NCI-H82 (cell line): Measurements from ENCODE around the gene MLF2.

ENCODE experiments used
- DNase-seq: peaks from one replicate; lab custom pipeline; 2025; lab: John Stamatoyannopoulos, UW

The MLF2 gene

DNA sequence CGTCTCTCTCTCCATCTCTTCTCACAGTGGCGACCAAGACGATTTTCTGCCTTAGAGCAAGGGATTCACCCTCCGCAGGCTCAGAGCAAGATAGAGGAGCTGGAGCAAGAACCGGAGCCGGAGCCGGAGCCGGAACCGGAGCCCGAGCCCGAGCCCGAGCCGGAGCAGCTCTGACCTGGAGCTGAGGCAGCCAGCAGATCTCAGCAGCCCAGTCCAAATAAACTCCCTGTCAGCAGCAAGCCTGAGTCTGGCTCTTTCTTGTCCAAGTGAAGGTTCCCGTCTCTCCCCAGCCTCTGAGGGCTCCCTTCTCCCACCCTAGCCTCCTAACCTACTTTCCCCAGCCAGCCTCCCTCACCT is 25.3 kb upstream of the MLF2 start:
- DNase-seq = peak; percentile 67

DNA sequence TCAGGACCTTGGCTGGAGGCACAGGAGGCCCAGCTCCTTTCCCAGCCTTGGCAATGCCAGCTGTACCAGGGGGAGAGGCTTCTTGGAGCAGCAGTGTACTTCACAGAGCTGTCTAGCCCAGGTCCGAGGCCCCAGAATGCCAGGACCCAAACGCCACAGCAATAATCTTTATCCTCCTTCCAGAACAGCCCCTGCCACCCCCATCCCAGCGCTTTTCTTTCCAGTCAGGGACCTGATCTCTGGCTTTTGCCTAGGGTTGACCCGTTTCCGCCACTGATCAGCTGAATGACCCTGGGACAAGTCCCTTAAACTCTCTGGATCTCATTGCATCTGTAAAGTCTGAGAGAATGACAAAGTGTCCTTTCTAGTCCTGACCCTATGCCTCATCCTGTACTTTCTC is 24.4 kb upstream of the MLF2 start:
- no peak for DNase-seq

DNA sequence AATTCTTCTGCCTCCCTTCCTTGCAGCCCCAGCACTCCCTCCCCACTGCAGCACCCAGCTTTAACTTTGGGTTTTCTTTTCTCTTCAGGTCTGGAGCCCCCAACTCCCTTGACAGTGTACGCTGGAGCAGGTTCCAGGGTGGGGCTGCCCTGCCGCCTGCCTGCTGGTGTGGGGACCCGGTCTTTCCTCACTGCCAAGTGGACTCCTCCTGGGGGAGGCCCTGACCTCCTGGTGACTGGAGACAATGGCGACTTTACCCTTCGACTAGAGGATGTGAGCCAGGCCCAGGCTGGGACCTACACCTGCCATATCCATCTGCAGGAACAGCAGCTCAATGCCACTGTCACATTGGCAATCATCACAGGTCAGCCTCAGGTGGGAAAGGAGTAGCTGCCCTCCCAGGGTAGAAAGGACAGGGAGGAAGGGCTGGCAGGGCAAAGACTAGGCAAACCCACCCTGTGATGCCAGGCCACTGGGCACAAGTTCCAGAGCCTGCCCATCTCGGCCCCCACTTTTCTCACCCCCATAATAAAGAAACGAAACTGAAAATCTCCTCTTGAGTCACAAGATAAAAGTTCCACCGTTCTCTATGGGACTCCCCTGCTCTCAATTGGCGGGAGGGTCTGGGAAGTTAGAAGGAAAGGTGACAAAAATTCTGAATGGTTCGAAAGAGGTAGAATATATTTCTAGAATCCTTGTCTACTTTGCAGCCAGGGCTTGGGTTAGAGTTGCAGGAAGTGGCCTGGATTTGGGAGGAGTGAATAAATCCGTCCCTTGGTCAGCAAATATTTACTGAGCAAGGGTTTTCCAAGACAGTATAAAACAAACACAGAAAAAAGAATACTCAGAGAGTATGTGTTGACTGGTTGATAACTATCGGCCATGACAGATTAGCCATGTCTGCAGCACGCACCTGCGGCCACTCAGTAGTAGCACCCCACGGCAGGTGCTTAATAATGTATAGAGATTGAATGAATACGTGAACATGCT is 22.5 kb upstream of the MLF2 start:
- no peak for DNase-seq

DNA sequence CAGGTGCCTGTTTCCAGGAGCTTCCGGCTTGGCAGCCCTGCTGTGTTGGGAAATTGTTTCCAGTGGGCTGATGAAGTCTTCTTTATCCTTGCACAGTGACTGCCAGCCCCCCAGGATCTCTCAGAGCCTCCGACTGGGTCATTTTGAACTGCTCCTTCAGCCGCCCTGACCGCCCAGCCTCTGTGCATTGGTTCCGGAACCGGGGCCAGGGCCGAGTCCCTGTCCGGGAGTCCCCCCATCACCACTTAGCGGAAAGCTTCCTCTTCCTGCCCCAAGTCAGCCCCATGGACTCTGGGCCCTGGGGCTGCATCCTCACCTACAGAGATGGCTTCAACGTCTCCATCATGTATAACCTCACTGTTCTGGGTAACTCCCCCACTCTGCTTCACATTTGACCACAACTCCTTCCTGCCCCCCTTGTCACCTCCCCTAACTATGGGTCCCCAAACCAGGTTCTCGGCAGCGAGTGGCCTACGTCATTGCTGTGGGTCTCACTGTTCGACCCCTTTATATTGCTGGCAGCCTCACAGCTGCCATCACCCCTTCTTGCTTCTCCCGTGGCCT is 21.6 kb upstream of the MLF2 start:
- no peak for DNase-seq

DNA sequence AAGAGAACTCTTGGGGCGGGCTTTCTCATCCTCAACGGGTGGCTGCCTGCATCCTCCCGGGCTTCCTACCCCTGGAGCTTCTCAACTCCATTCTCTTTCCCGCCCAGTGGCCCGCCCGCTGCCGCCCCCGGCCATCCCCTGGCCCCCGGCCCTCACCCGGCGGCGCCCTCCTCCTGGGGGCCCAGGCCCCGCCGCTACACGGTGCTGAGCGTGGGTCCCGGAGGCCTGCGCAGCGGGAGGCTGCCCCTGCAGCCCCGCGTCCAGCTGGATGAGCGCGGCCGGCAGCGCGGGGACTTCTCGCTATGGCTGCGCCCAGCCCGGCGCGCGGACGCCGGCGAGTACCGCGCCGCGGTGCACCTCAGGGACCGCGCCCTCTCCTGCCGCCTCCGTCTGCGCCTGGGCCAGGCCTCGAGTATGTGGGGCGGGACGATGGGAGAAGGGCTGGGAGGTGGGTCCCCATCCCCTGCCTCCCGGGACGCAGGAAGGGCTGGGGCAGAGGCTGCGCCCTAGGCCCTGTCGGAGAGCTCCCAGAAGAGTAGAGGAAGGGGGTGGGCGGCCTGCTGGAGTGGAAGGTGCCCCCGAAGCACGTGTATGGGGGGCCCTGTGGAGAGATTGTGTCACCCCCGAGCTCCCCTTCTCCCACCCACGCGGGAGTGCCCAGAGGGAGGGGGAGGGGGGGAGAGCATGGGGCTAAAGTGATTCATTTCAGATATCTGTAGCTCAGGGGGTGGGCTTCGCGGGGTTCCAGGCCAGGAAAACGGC is 20.8 kb upstream of the MLF2 start:
- DNase-seq = no peak

DNA sequence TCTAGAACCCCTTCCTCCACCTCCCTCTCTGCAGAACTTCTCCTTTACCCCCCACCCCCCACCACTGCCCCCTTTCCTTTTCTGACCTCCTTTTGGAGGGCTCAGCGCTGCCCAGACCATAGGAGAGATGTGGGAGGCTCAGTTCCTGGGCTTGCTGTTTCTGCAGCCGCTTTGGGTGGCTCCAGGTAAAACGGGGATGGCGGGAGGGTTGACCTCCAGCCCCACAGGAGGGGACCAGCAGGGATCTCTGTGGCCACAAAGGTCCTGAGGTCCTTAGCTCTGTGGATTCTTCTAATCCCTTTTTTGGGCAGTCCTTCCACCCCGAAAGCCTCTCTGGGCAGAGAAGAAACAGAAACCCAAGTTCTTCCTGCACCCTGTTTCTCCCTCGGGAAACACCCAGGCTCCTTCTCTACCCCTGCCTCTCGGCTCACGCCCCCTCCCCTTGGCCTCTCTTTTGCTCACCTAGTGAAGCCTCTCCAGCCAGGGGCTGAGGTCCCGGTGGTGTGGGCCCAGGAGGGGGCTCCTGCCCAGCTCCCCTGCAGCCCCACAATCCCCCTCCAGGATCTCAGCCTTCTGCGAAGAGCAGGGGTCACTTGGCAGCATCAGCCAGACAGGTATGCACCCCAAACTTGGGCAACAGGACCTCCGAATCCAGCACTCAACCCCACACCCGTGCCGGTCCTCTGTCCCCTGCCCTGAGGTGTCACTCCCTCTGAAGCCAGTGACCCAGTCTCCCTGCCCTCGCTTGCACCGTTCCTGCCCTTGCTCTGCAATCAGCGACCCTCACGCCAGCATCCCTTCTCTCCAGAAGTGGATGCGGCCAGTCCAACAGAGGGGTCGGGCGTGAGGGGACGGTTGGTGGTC is 20.0 kb upstream of the MLF2 start:
- DNase-seq = no peak

DNA sequence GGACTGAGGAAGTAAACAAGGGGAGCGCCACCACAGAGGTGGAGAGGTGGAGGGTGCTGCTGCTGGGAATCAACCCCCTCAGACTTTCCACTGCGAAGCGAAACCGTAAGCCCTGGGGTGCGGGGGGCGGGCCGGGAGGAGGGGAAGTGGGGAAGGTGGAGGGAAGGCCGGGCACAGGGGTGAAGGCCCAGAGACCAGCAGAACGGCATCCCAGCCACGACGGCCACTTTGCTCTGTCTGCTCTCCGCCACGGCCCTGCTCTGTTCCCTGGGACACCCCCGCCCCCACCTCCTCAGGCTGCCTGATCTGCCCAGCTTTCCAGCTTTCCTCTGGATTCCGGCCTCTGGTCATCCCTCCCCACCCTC is 19.4 kb upstream of the MLF2 start, which contains the start of gene LAG3:
Gene LAG3 (plus strand): TSS at position 190 of the 365 bp plus-strand sequence. CDS start 333 bp downstream, outside the sequence.
- no peak for DNase-seq

DNA sequence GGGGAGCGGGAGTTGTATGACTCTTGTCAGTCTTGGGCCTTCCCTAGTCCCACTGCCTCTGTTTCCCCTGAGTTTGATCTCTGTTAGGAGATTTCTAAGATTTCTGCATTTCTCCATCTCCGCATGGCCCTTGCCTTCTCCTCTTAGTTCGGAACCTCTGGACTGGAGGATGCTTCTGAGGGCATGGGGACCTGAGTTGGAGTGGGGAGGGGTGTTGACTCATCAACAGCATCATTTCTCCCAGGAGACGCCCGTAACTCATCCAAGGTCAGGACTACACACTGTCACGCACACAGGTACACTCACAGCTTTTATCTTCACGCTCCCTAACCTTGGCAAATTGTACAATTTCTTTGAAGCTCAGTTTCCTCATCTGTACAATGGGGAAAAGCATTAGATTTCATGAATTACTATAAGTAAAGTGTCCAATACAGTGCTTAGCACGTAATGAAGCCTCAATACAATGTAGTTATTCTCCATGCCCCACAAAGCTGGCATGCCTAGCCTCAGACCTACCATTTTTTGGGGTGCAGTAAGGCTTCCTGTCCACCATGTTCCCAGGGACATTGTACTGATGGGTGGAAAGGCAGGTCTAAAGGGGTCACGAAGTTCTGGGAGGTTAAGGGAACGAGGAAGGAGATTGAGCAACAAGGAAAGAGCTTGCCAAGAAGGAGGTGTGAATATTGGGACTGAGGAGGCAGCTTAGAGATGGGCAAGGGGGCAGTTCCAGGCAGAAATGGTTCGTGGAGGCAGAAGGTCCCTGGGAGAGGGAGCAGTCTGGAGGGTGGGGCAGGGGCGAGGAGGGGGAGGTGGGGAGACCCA is 18.8 kb upstream of the MLF2 start:
- no peak for DNase-seq

DNA sequence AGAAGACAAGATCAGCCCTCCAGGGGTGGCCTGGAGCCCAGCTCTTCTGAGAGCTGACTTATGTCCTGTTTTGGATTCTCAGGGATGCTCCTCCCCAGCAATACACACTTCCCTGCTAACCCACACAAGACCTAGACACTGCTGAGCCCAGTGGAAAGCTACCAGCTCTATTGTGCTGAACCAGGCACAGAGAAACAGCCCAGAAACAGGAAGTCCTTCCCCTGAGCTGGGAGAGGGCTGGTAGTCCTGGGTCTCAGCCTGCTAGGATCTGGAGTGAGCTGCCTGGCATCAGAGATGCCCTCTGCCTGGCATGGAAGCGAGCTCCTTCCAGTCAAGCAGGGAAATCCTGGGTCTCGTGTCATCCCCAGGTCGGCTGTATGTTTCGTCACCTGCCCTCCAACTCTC is 18.2 kb upstream of the MLF2 start:
- DNase-seq = no peak

DNA sequence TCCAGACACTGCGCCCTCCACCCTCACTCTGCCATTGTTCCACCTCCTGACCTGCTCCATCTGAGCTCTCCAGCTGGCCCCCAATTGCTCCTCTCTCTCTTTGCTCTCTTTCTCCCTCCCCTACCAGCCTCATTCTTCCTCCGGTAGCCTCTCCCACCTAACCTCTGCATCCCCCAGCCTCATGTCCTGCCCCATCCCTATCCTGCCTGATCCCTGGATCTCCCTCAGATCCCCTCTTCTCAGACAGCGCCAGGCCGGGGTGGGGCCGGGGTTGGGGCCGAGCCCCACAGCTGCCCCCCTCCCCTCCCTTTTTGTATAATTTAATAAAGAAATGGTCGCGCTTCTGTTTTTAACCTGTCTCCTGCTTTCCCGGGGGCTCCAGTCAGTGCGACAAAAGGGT is 17.7 kb upstream of the MLF2 start:
- DNase-seq = no peak

DNA sequence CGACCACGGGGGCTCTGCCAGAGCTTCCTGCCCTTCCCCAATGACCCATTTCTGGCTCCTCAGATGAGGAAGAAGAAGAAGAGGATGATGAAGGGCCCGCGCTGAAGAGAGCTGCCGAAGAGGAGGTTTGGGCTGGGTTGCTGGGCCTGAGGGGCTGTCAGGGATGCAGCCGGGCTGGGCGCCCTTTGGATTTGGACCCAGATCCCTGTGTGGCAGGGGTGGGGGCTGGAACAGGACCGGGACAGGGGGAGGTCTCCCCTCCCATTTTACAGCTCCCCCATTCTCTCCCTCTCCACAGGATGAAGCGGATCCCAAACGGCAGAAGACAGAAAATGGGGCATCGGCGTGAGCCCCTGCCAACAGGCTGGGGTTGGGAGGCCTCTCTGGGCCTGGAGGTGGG is 17.2 kb upstream of the MLF2 start:
- DNase-seq = no peak

DNA sequence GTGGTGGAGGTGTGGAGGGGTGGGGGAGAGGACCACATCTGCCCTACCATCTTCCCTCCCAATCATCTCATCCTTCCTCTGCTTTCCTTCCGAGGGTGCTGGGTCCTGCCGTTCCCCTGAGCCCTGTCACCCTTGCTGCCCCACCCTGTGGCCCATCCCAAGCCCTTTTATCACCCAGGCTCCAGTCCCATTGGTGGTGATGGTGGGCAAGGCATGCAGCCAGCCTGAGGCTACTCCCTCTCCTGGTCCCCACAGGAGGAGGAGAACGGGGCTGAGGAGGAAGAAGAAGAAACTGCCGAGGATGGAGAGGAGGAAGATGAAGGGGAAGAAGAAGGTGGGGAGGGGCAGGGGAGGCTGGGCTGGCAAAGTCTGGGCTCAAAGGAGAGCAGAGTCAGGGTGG is 16.7 kb upstream of the MLF2 start:
- no peak for DNase-seq

DNA sequence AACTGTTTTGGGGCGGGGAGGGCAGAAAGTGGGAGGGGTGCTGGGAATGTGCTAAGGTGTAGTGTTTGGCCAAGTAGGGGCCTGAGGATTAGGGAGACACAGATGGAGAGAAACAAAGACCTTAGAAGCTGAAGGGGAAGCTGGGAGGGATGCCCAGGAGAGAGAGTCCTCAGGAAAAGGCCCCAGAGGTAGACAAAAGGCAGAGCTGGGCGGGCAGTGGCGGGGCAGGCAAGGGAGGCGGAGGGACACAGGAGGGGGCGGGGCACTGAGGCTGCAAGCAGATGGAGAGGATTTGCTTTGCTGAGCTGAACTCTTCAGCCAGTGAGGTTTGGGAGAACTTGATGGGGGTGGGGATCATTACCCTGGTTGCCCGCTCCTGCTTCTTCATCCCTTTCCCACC is 16.0 kb upstream of the MLF2 start:
- DNase-seq = peak; percentile 98

DNA sequence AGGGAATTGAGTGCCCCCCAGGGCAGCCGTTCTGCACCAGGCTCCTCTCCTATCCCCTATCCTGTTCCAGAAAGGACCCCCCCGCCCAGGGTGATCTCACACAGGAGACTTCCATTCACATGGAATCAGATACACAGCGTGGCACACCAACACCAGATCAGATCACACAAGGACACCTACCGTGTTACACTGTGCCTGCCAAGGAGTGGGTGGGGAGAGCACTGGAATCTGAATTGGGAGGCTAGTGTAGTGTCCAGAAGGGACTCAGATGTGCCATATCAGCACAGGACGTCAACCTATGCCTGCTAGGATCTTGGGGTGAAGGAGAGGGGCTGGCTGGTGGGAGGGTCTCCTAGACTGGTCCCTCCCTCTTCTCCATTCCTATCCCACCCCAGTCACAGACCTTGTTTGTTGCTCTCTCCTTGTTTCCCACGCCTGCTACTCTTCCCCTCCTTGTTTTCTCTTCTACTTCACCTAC is 15.5 kb upstream of the MLF2 start:
- peak; percentile 90 for DNase-seq

DNA sequence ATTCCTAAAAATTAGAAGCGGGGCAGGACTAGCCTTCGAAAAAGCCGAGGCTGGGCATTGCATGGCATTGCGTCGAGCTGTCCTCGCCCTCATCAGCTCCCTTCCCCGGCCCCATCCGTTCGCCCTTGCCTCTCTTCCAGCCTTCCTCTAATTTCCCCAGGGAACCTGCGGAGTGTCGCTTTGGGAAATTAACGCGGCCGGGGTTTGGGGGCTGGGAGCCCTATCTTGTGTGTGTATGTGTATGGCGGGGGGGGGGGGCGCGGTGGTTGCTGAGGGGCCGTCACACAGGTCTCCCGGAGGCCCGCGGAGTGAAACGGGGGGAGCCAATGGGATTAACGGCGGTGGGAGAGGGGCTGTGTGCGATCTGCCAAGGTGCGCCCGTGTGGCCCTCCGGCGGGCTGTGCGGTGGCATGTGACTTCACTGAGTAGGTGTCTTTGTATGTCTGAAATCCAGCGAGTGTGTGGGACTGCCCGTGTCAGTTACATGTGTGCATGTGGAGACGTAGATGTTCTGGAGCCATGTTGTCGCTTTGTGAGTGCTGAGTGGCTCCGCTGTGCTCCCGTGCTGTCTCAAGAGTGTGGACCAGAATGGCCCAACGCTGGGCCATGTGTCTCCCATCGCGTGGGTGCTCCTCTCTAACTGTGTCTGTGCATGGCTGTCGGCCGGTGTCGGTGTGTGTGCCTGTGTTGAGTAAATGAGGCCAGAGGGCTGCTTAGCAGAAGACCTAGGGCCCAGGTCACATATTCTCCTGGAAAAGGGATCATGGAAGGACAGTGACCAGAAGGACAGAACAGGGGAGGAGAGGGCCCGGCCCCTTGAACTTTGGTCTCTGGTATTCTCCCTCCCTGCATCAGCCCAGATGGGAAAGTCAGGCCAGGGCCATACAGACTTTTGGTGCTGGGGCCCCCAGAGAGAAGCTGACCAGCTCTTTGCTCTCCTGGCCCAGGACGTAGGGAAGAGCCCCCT is 14.7 kb upstream of the MLF2 start:
- peak; percentile 83 for DNase-seq

DNA sequence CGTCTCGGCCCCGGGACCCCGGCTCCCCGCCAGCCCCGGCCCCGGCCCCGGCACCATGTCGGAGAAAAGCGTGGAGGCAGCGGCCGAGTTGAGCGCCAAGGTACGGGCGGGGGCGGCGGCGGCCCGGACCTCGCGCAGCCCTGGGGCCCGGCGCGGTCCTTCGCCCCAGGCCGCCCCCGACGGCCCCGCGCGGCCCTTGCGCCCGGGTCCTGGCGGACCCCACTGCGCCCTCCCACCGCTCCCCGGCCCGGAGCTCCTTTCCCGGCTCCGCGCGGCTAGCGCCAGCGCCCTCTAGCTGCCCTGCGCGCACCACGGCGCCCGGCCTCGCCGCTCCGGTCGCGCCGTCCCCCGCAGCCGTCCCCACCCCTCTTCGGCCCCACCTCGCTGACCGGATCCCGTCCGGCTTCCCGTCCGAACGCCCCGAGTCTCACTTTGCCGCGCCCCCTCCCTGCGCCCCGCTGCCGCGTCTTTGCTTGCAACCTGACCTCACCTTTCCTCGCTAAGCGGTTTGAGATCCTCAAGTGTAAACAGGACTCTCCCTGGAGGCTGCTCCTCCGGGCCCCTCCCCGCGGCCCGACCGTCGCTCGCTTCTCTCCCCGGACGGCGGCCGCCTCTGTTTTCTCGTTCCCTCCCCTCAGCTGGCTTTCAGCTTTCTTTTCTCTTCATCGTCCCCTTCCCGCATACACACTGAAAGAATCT is 13.9 kb upstream of the MLF2 start:
- DNase-seq = peak; percentile 80

DNA sequence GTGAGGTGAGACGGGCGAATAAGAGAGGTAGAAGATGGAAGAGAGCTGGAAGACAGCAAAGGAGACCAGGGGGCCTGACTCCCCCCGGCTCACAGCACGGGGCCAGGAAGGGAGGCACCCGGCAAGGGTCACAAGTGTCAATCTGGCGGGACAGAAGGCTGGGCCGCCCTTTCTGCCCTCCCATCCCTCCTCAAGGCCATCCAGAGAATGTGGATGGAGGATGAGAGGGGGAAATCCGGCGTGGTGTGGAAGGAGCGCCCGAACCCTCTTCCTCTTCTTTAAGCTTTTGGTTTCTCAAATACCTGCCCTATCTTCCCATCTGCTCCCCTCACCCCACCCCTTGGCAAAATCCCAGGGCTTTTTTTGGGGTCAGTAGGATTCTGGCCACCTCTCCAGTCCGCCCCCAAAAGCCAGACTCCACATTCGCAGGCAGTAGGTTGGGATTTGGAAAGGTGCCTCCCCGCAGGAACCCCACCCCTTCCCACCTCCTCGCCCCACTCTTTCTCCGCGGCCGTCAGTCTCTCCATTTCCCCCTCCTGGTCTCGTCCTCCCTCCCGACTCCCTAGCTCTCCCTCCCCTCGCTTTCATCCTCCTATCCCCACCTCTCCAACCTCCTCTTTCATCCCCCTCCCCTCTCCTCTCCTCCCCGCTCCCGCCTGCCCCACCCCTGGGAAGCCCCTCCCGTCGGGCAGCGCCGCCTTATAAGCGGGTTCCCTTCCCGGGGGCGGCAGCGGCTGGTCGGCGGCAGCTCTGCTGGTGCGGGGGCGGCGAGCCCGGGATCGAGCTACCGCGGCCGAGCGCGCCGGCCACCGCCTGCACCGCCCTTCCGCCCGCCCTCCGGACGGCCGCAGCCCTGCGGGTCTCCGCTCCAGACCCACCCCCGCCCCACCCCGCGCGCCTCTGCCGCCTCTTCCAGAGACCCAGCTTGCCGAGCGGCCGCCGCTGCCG is 13.0 kb upstream of the MLF2 start, which contains the start of gene PTMS:
Gene PTMS (plus strand): TSS at position 730 of the 948 bp plus-strand sequence. CDS start 343 bp downstream, outside the sequence.
- peak; percentile 99 for DNase-seq
